ENCODE data around the gene SIRPB2.

- TF ChIP-seq, protein P1, sequence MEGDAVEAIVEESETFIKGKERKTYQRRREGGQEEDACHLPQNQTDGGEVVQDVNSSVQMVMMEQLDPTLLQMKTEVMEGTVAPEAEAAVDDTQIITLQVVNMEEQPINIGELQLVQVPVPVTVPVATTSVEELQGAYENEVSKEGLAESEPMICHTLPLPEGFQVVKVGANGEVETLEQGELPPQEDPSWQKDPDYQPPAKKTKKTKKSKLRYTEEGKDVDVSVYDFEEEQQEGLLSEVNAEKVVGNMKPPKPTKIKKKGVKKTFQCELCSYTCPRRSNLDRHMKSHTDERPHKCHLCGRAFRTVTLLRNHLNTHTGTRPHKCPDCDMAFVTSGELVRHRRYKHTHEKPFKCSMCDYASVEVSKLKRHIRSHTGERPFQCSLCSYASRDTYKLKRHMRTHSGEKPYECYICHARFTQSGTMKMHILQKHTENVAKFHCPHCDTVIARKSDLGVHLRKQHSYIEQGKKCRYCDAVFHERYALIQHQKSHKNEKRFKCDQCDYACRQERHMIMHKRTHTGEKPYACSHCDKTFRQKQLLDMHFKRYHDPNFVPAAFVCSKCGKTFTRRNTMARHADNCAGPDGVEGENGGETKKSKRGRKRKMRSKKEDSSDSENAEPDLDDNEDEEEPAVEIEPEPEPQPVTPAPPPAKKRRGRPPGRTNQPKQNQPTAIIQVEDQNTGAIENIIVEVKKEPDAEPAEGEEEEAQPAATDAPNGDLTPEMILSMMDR (IDR thresholded peaks at IDR 0.05): no peak
- no peak for TF ChIP-seq POLR2A (IDR thresholded peaks at IDR 0.05)
Observed at GRCh38 chr20:1535420-1536175, 44.4 kb upstream of the SIRPB2 start.
